Right ventricle myocardium inferior (tissue), 1 donor: ENCODE data around the gene RNPEPL1. TPM values are rescaled to one million over a fixed set of nuclear protein-coding genes. Genes with fewer than 3 reads are reported as not detected.
"Not testable (repeated sequence)": the region's sequence is repeated elsewhere in the genome, so short reads cannot be mapped to it uniquely, and the experiment has no call there.

Experiments used
- ATAC-seq: fragments of 200-7000 bp; cut with Tn5 transposase; one replicate; pipeline ENCODE4 v1.9.1; 2020; ENCODE audit warnings: mild to moderate bottlenecking, moderate library complexity
- DNase-seq: peaks from one replicate; pipeline ENCODE4 v3.0.0; 2021; ENCODE audit errors: missing footprints
- intact Hi-C: fragments of 100-400 bp; cut with DNase I; formaldehyde crosslinking; loops from one replicate; pipeline ENCODE4 v1.11.0; 2022
- total RNA-seq: library from RNA; stranded (reverse); fragmentation: NEBNext Ultra II Directional; extraction: Animal tissue kit (Norgen Biotek cat#: 25700); gene quantifications from one replicate; pipeline ENCODE4 v1.2.1, GENCODE V29; 2021
- donor health status: DM: no; HTN: yes; CAD: no; lungs with severe emphysema.

The RNPEPL1 gene
- total RNA-seq, 1 donor from 2014 or later, result 98.4 TPM

- DNase-seq (no peak), ATAC-seq (no peak)
- intact Hi-C loops, result no loop called here
These were observed 37.8 kb downstream of the RNPEPL1 start for GRCh38 chr2:240605867-240606743.

- intact Hi-C loops, result no loop called here
- ATAC-seq (no peak), DNase-seq (peak; percentile 30)
These were observed 43.4 kb downstream of the RNPEPL1 start for GRCh38 chr2:240611601-240612210.

- no peak for DNase-seq
- intact Hi-C loops, result no loop called here
- no peak for ATAC-seq
These were observed 45.5 kb downstream of the RNPEPL1 start for GRCh38 chr2:240613781-240614180.

GRCh38 chr2:240614391-240614790, 46.1 kb downstream of the RNPEPL1 start:
- intact Hi-C loops, result no loop called here
- no peak for ATAC-seq
- peak; percentile 17 for DNase-seq

GRCh38 chr2:240615396-240615795, 47.1 kb downstream of the RNPEPL1 start:
- DNase-seq (no peak), ATAC-seq (no peak)
- intact Hi-C loops, result no loop called here

GRCh38 chr2:240615820-240616547, 47.7 kb downstream of the RNPEPL1 start:
- DNase-seq, result peak; percentile 34
- intact Hi-C loops, result no loop called here
- no peak for ATAC-seq

GRCh38 chr2:240616860-240617666, 48.8 kb downstream of the RNPEPL1 start:
- DNase-seq, result peak; percentile 4
- ATAC-seq, intact Hi-C loops: not testable (repeated sequence)

GRCh38 chr2:240618776-240619175, 50.5 kb downstream of the RNPEPL1 start:
- ATAC-seq (no peak), DNase-seq (peak; percentile 13)
- intact Hi-C loops, result no loop called here

GRCh38 chr2:240619506-240620148, 51.3 kb downstream of the RNPEPL1 start:
- intact Hi-C loops, result no loop called here
- peak; percentile 44 for DNase-seq
- ATAC-seq, result no peak

- DNase-seq (peak; percentile 44), ATAC-seq (no peak)
- intact Hi-C loops, result no loop called here
These were observed 52.0 kb downstream of the RNPEPL1 start for GRCh38 chr2:240620149-240620731.

- ATAC-seq (no peak), DNase-seq (peak; percentile 5)
- intact Hi-C loops, result no loop called here
These were observed 52.6 kb downstream of the RNPEPL1 start for GRCh38 chr2:240620859-240621258.

GRCh38 chr2:240622060-240622411, 53.8 kb downstream of the RNPEPL1 start:
- ATAC-seq (no peak), DNase-seq (peak; percentile 28)
- intact Hi-C loops, result no loop called here

- DNase-seq, result peak; percentile 66
- intact Hi-C loops, result no loop called here
- ATAC-seq, result no peak
These were observed 54.4 kb downstream of the RNPEPL1 start for GRCh38 chr2:240622531-240623235.

- DNase-seq, result peak; percentile 45
- intact Hi-C loops, result no loop called here
- ATAC-seq, result no peak
These were observed 55.3 kb downstream of the RNPEPL1 start for GRCh38 chr2:240623531-240624010.

GRCh38 chr2:240624011-240624949, 56.0 kb downstream of the RNPEPL1 start:
- ATAC-seq, result no peak
- DNase-seq, result peak; percentile 53
- intact Hi-C loops, result no loop called here

GRCh38 chr2:240624950-240625621, 56.8 kb downstream of the RNPEPL1 start, which contains the start of gene GPR35:
GPR35 (plus strand) TSS chr2:240625480; CDS start chr2:240629953, 4,473 bp downstream.
- DNase-seq (peak; percentile 81), ATAC-seq (no peak)
- intact Hi-C loops, result no loop called here
